ENCODE results near the gene MRGPRF.

The MRGPRF gene

GRCh38 chr11:69007975-69008381 is 5.1 kb downstream of the MRGPRF start:
- no peak overlapping the region for H3K27ac ChIP-seq
- DNase-seq = no peak
- no peaks in the 10 kb centered on the region for H3K36me3 ChIP-seq
- TF ChIP-seq CTCF (IDR thresholded peaks at IDR 0.05; ENCODE audit: low read depth, low read length) = no peak
- no peak overlapping the region for H3K4me3 ChIP-seq (ENCODE audit: low read depth, low read length)
- no peaks in the 10 kb centered on the region for H3K27me3 ChIP-seq (ENCODE audit: insufficient read depth, low read depth, severe bottlenecking)
- H3K9me3 ChIP-seq (ENCODE audit: severe bottlenecking) = no peaks in the 10 kb centered on the region

GRCh38 chr11:69006816-69007215 is 6.2 kb downstream of the MRGPRF start:
- Histone ChIP-seq H3K4me3 (ENCODE audit: low read depth, low read length) (no peak overlapping the region), H3K27ac (no peak overlapping the region), H3K9me3 (ENCODE audit: severe bottlenecking) (no peaks in the 10 kb centered on the region), H3K27me3 (ENCODE audit: insufficient read depth, low read depth, severe bottlenecking) (no peaks in the 10 kb centered on the region), H3K36me3 (no peaks in the 10 kb centered on the region)
- DNase-seq = no peak
- no peak for TF ChIP-seq CTCF (IDR thresholded peaks at IDR 0.05; ENCODE audit: low read depth, low read length)

- no peaks in the 10 kb centered on the region for H3K27me3 ChIP-seq (ENCODE audit: insufficient read depth, low read depth, severe bottlenecking)
- no peak for DNase-seq
- H3K4me3 ChIP-seq (ENCODE audit: low read depth, low read length) = no peak overlapping the region
- no peak overlapping the region for H3K27ac ChIP-seq
- no peak for TF ChIP-seq CTCF (IDR thresholded peaks at IDR 0.05; ENCODE audit: low read depth, low read length)
- no peaks in the 10 kb centered on the region for H3K9me3 ChIP-seq (ENCODE audit: severe bottlenecking)
- H3K36me3 ChIP-seq = no peaks in the 10 kb centered on the region
These were observed 7.2 kb downstream of the MRGPRF start for GRCh38 chr11:69005631-69006368.

GRCh38 chr11:69005183-69005630 is 7.8 kb downstream of the MRGPRF start:
- no peak for TF ChIP-seq CTCF (IDR thresholded peaks at IDR 0.05; ENCODE audit: low read depth, low read length)
- Histone ChIP-seq H3K9me3 (ENCODE audit: severe bottlenecking) (no peaks in the 10 kb centered on the region), H3K27me3 (ENCODE audit: insufficient read depth, low read depth, severe bottlenecking) (no peaks in the 10 kb centered on the region)

GRCh38 chr11:69004411-69005182 is 8.4 kb downstream of the MRGPRF start:
- no peak for DNase-seq
- no peak overlapping the region for H3K27ac ChIP-seq
- H3K27me3 ChIP-seq (ENCODE audit: insufficient read depth, low read depth, severe bottlenecking) = no peaks in the 10 kb centered on the region
- no peaks in the 10 kb centered on the region for H3K9me3 ChIP-seq (ENCODE audit: severe bottlenecking)
- no peaks in the 10 kb centered on the region for H3K36me3 ChIP-seq
- no peak for TF ChIP-seq CTCF (IDR thresholded peaks at IDR 0.05; ENCODE audit: low read depth, low read length)
- H3K4me3 ChIP-seq (ENCODE audit: low read depth, low read length) = no peak overlapping the region

More at GRCh38 chr11:69005183-69005630, 7.8 kb downstream of the MRGPRF start:
- no peak overlapping the region for H3K4me3 ChIP-seq (ENCODE audit: low read depth, low read length)
- DNase-seq = no peak
- H3K27ac ChIP-seq = no peak overlapping the region
- H3K36me3 ChIP-seq = no peaks in the 10 kb centered on the region

All from WERI-Rb-1 (cell line).